Endothelial cell of umbilical vein (primary cell): ENCODE measurements around the gene ANGPT4. TPM values are rescaled to one million over a fixed set of nuclear protein-coding genes. Genes with fewer than 3 reads are reported as not detected.

Experiments
- BruUV-seq: library from RNA; stranded (reverse); fragments of 400-500 nt; replicated peaks from 2 replicates; lab custom pipeline; 2021; lab: Mats Ljungman, UMichigan
- CTCF ChIA-PET: fragments of 300-600, 350-600 bp; sonication (Branson Sonifier 250); formaldehyde crosslinking; loops from one replicate; lab custom pipeline; 2021; ENCODE audit warnings: antibody characterized with exemption, inconsistent platforms; lab: Charles Lee
- POLR2A ChIA-PET: fragments of 300-600, 350-600 bp; sonication (Branson Sonifier 250); formaldehyde crosslinking; loops from one replicate; lab custom pipeline; 2021; ENCODE audit warnings: antibody characterized with exemption, inconsistent platforms; lab: Charles Lee
- DNase-seq: peaks from one replicate; pipeline ENCODE4 v3.0.0-alpha.2; 2011; ENCODE audit warnings: low read depth, low spot score
- FAIRE-seq: peaks from 2 replicates; lab custom pipeline; 2011; peaks lifted over from hg19 to GRCh38; lab: Jason Lieb, UNC
- H2AFZ ChIP-seq: 2 replicates; pipeline ENCODE4 v1.6.0; 2012; ENCODE audit warnings: low read depth, low read length, control low read depth, inconsistent platforms
- H3K27ac ChIP-seq: 2 replicates; pipeline ENCODE4 v1.5.1; 2011; ENCODE audit warnings: low read depth, mild to moderate bottlenecking, control low read depth, low read length, moderate library complexity; ENCODE audit not compliant: insufficient read depth
- H3K27me3 ChIP-seq, 2 experiments: 2 replicates each; pipeline versions ENCODE4 v1.6.0 to v1.6.1; 2011; ENCODE audit warnings: low read length in 2 of 2, mixed read lengths in 1 of 2; ENCODE audit not compliant: control insufficient read depth in 2 of 2, insufficient read depth in 2 of 2
- H3K36me3 ChIP-seq, 2 experiments: 2 replicates in 1 of 2; 3 replicates in 1 of 2; pipeline ENCODE4 v1.5.1; 2011; ENCODE audit warnings: low read length in 2 of 2, mild to moderate bottlenecking in 1 of 2, moderate library complexity in 1 of 2; ENCODE audit not compliant: control insufficient read depth in 2 of 2, insufficient read depth in 2 of 2; ENCODE audit errors: extremely low read depth in 1 of 2
- H3K4me1 ChIP-seq: 3 replicates; pipeline ENCODE4 v1.5.1; 2011; ENCODE audit warnings: mild to moderate bottlenecking, low read length; ENCODE audit not compliant: control insufficient read depth, insufficient read depth; ENCODE audit errors: extremely low read depth
- H3K4me2 ChIP-seq: 2 replicates; pipeline ENCODE4 v1.6.1; 2011; ENCODE audit warnings: low read length, control low read depth, mixed read lengths; ENCODE audit not compliant: insufficient read depth
- H3K4me3 ChIP-seq, 3 experiments: fragments of 200-600 bp in 1 of 3; sonication (generic), shearing (Covaris generic) in 1 of 3; replicated peaks in 1 of 3; 2 replicates each; pipeline ENCODE4 v1.5.1; 2011 to 2016; ENCODE audit warnings: control low read depth in 3 of 3, low read length in 3 of 3, mild to moderate bottlenecking in 2 of 3, inconsistent platforms in 1 of 3, low read depth in 1 of 3, moderate library complexity in 1 of 3; ENCODE audit not compliant: insufficient read depth in 1 of 3
- H3K79me2 ChIP-seq: 2 replicates; pipeline ENCODE4 v1.6.0; 2012; ENCODE audit warnings: low read length, inconsistent platforms; ENCODE audit not compliant: control insufficient read depth, insufficient read depth
- H3K9ac ChIP-seq: replicated peaks from 2 replicates; pipeline ENCODE3; 2011; ENCODE audit warnings: low read length, control low read depth; ENCODE audit not compliant: insufficient read depth; ENCODE audit errors: extremely low read depth
- H3K9me1 ChIP-seq: replicated peaks from 3 replicates; pipeline ENCODE4 v1.6.0; 2011; ENCODE audit warnings: mild to moderate bottlenecking, low read length; ENCODE audit not compliant: control insufficient read depth, insufficient read depth; ENCODE audit errors: extremely low read depth
- H3K9me3 ChIP-seq: replicated peaks from 2 replicates; pipeline ENCODE4 v1.5.1; 2012; ENCODE audit warnings: low read length, inconsistent platforms; ENCODE audit not compliant: control insufficient read depth, insufficient read depth
- H4K20me1 ChIP-seq: replicated peaks from 2 replicates; pipeline ENCODE3; 2011; ENCODE audit warnings: mild to moderate bottlenecking, low read length; ENCODE audit not compliant: control insufficient read depth, insufficient read depth; ENCODE audit errors: extremely low read depth
- CTCF ChIP-seq, 2 donors: IDR thresholded peaks; 1 replicate in 1 of 2; 2 replicates in 1 of 2; pipeline ENCODE4 v1.5.1; 2011; ENCODE audit warnings: low read length in 2 of 2, mild to moderate bottlenecking in 2 of 2, moderate library complexity in 2 of 2, control low read depth in 1 of 2, inconsistent platforms in 1 of 2, low read depth in 1 of 2; ENCODE audit not compliant: insufficient read depth in 1 of 2; ENCODE audit errors: extremely low read depth in 1 of 2
- EZH2 ChIP-seq: IDR thresholded peaks from 2 replicates; pipeline ENCODE4 v1.6.1; 2012; ENCODE audit warnings: borderline replicate concordance, low read depth, mild to moderate bottlenecking, moderate library complexity, low read length, inconsistent platforms; ENCODE audit not compliant: severe bottlenecking
- FOS ChIP-seq: IDR thresholded peaks from 2 replicates; pipeline ENCODE4 v1.6.1; 2011; ENCODE audit warnings: mild to moderate bottlenecking, low read length, moderate library complexity, borderline replicate concordance; ENCODE audit not compliant: insufficient read depth
- GATA2 ChIP-seq: IDR thresholded peaks from 2 replicates; pipeline ENCODE4 v1.7.0; 2011; ENCODE audit warnings: low read depth, mild to moderate bottlenecking, moderate library complexity, mixed read lengths, low read length; ENCODE audit not compliant: insufficient read length, insufficient read depth
- JUN ChIP-seq: IDR thresholded peaks from 2 replicates; pipeline ENCODE4 v1.6.1; 2011; ENCODE audit warnings: borderline replicate concordance, low read depth; ENCODE audit not compliant: insufficient read length, insufficient read depth
- MYC ChIP-seq: IDR thresholded peaks from one replicate; pipeline ENCODE4 v1.6.1; 2011; ENCODE audit warnings: mild to moderate bottlenecking, low read depth, low read length
- POLR2A ChIP-seq: IDR thresholded peaks from 2 replicates; pipeline ENCODE4 v1.6.1; 2012; ENCODE audit warnings: low read depth, mild to moderate bottlenecking, control low read depth, low read length
- POLR2AphosphoS5 ChIP-seq: IDR thresholded peaks from 2 replicates; pipeline ENCODE4 v1.6.1; 2012; ENCODE audit warnings: low read depth, mild to moderate bottlenecking, control low read depth, low read length, moderate library complexity; ENCODE audit not compliant: insufficient read depth
- dilution Hi-C: fragments of 300-500 bp; cut with MboI; formaldehyde crosslinking; loops from one replicate; pipeline ENCODE4 v1.15.0; 2019; ENCODE audit warnings: low sequenced_read_pairs; ENCODE audit not compliant: extremely low pct_ligation_motif_present
- intact Hi-C: fragments of 100-400 bp; cut with micrococcal nuclease; formaldehyde crosslinking; loops from one replicate; pipeline ENCODE4 v1.10.0; 2022
- polyA plus RNA-seq, 4 experiments: library from polyadenylated mRNA; depleted of rRNA in 3 of 4; stranded (reverse) in 3 of 4; unstranded in 1 of 4; fragments of >200 nt; gene quantifications; 2 replicates each; pipeline versions ENCODE4 v1.2.1 to v1.2.3, GENCODE V29; 2011 to 2012; ENCODE audit warnings: missing spikeins in 1 of 4
- total RNA-seq: library from RNA; stranded (reverse); gene quantifications from 2 replicates; pipeline ENCODE4 v1.2.3, GENCODE V29; 2021
- TF ChIP-seq, protein P1 (sequence below): IDR thresholded peaks from 2 replicates; pipeline ENCODE4 v1.6.1; 2011; ENCODE audit not compliant: insufficient read depth, insufficient read length

ANGPT4 gene
- total and polyA plus RNA-seq, 2 donors (not counting 3 experiments of a cell fraction or from before 2014, with no cell fraction given): not detected

DNA sequence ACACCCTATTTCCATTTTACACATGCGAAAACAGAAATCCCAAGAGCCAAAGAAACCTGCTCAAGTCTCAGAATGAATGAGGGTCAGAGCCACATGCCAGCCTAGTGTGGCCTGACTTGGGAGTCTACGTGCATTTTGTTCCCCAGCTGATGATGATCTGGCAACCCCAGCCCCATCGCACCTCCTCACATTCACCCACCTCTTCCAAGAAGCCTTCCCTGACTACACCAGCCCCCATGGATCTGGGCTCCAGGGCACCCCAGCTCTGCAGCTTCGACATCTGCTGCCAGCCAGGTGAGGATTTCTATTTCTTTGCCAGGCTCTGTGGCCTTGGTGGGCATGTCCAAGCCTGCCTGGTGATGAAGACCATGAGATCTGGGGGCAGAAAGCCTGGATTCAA, 41.0 kb downstream of the ANGPT4 start:
- Histone ChIP-seq H3K9me3 (no peaks in the 10 kb centered on the region), H2AFZ (no peak overlapping the region), H3K9me1 (no peaks in the 10 kb centered on the region), H3K4me2 (no peak overlapping the region), H3K79me2 (no peaks in the 10 kb centered on the region), H3K36me3 (no peaks in the 10 kb centered on the region), H3K4me1 (no peaks in the 10 kb centered on the region), H3K9ac (no peak overlapping the region), H3K27me3 (peaks cover 0 to 1% of the 10 kb centered on the region in 2 experiments), H3K4me3 (no peak overlapping the region), H4K20me1 (no peaks in the 10 kb centered on the region), H3K27ac (no peak overlapping the region)
- no peak for FAIRE-seq
- ChIA-PET POLR2A (no interaction called here), CTCF (interaction anchor here (1.2 kb wide), 1 partner anchor 16 kb away, joined by 3 read pairs; no protein-coding TSS in a partner anchor)
- DNase-seq: no peak
- intact Hi-C loops (no loop called here), dilution Hi-C loops (no loop called here)
- no peak for TF ChIP-seq CTCF (IDR thresholded peaks at IDR 0.05; ENCODE audit: extremely low read depth in 1 of 2, insufficient read depth in 1 of 2, low read depth in 1 of 2, low read length in 2 of 2)
- TF ChIP-seq, protein P1, sequence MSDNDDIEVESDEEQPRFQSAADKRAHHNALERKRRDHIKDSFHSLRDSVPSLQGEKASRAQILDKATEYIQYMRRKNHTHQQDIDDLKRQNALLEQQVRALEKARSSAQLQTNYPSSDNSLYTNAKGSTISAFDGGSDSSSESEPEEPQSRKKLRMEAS: no peak
- no peak for TF ChIP-seq GATA2
- no peak for TF ChIP-seq MYC
- TF ChIP-seq POLR2A: no peak
- no peak for TF ChIP-seq FOS
- TF ChIP-seq POLR2AphosphoS5: no peak
- no peak for TF ChIP-seq EZH2
- no peak for TF ChIP-seq JUN
- no TSS peak for BruUV-seq
